Smooth muscle cell (in vitro differentiated cells): ENCODE results near the gene PTPRJ. TPM values are rescaled to one million over a fixed set of nuclear protein-coding genes. Genes with fewer than 3 reads are reported as not detected.

Experiments used
- DNase-seq: peaks from one replicate; lab custom pipeline; 2025; ENCODE audit not compliant: unreplicated experiment; lab: John Stamatoyannopoulos, UW
- H2AFZ ChIP-seq: fragments of 200-600 bp; sonication (generic); 2 replicates; pipeline ENCODE4 v1.6.0; 2016; ENCODE audit warnings: antibody characterized with exemption, low read depth, mild to moderate bottlenecking
- H3F3A ChIP-seq: fragments of 200-600 bp; sonication (generic); 2 replicates; pipeline ENCODE4 v1.6.0; 2017; ENCODE audit warnings: antibody characterized with exemption, low read depth
- H3K27ac ChIP-seq: fragments of 200-600 bp; sonication (generic); 2 replicates; pipeline ENCODE4 v1.5.1; 2016; ENCODE audit warnings: low read depth, mild to moderate bottlenecking
- H3K27me3 ChIP-seq: fragments of 200-600 bp; sonication (generic); 2 replicates; pipeline ENCODE4 v1.6.1; 2016; ENCODE audit warnings: low read depth, mild to moderate bottlenecking
- H3K36me3 ChIP-seq: fragments of 200-600 bp; sonication (generic); 2 replicates; pipeline ENCODE4 v1.5.1; 2016; ENCODE audit warnings: low read depth
- H3K4me1 ChIP-seq: fragments of 200-600 bp; sonication (generic); 2 replicates; pipeline ENCODE4 v1.5.1; 2016; ENCODE audit warnings: low read depth
- H3K4me2 ChIP-seq: fragments of 200-600 bp; sonication (generic); 2 replicates; pipeline ENCODE4 v1.6.0; 2016; ENCODE audit warnings: mild to moderate bottlenecking
- H3K4me3 ChIP-seq: fragments of 200-600 bp; sonication (generic); 2 replicates; pipeline ENCODE4 v1.5.1; 2016; ENCODE audit warnings: mild to moderate bottlenecking
- H3K79me2 ChIP-seq: fragments of 200-600 bp; sonication (generic); 2 replicates; pipeline ENCODE4 v1.6.0; 2016; ENCODE audit warnings: low read depth, mild to moderate bottlenecking
- H3K9ac ChIP-seq: fragments of 200-600 bp; sonication (generic); 2 replicates; pipeline ENCODE4 v1.6.0; 2016; ENCODE audit warnings: low read depth
- H3K9me3 ChIP-seq: fragments of 200-600 bp; sonication (generic); replicated peaks from 2 replicates; pipeline ENCODE4 v1.5.1; 2016; ENCODE audit warnings: low read depth
- H4K20me1 ChIP-seq: fragments of 200-600 bp; sonication (generic); 2 replicates; pipeline ENCODE4 v1.6.0; 2016; ENCODE audit warnings: low read depth
- CTCF ChIP-seq: fragments of 200-600 bp; sonication (generic); IDR thresholded peaks from 2 replicates; pipeline ENCODE4 v1.5.1; 2017; ENCODE audit warnings: borderline replicate concordance, mild to moderate bottlenecking, antibody characterized with exemption; ENCODE audit not compliant: insufficient read depth, poor library complexity, severe bottlenecking
- whole genome bisulfite sequencing: methylation state at CpG from one replicate; pipeline ENCODE4 v1.1.7; 2016; ENCODE audit warnings: low lambda C conversion rate; 5-methylcytosine and 5-hydroxymethylcytosine counted together
- polyA plus RNA-seq: library from polyadenylated mRNA; unstranded; fragments of >200 nt; fragmentation: Nextera tagmentation; extraction: Ambion mirVana; gene quantifications from 2 replicates; pipeline ENCODE4 v1.2.1, GENCODE V29; 2016
- total RNA-seq: library from RNA; depleted of rRNA; stranded (reverse); fragments of >200 nt; gene quantifications from 2 replicates; pipeline ENCODE4 v1.2.3, GENCODE V29; 2014

Gene PTPRJ
- total and polyA plus RNA-seq, 2 experiments from 2014 or later: 1.5 to 6.3 TPM

GRCh38 chr11:47991266-47991830 lies 11.0 kb downstream of the PTPRJ start:
- Histone ChIP-seq H3K4me2 (peak overlapping the region; percentile 21), H3K9ac (no peak overlapping the region), H2AFZ (no peak overlapping the region), H3K4me1 (peaks cover 8% of the 10 kb centered on the region), H3K4me3 (no peak overlapping the region), H4K20me1 (no peaks in the 10 kb centered on the region), H3K9me3 (no peaks in the 10 kb centered on the region), H3K36me3 (no peaks in the 10 kb centered on the region), H3K27me3 (no peaks in the 10 kb centered on the region), H3F3A (no peaks in the 10 kb centered on the region), H3K27ac (peak overlapping the region; percentile 66), H3K79me2 (peaks cover 13% of the 10 kb centered on the region)
- TF ChIP-seq CTCF: no peak
- WGBS: 39% methylated on average over 9 of the region's 9 CpGs
- DNase-seq: no peak

- H4K20me1 ChIP-seq: no peaks in the 10 kb centered on the region
- H3K27me3 ChIP-seq: no peaks in the 10 kb centered on the region
- H3K27ac ChIP-seq: peak overlapping the region; percentile 66
- H2AFZ ChIP-seq: no peak overlapping the region
- peaks cover 8% of the 10 kb centered on the region for H3K4me1 ChIP-seq
- H3K4me2 ChIP-seq: no peak overlapping the region
- no peaks in the 10 kb centered on the region for H3F3A ChIP-seq
- no peak for DNase-seq
- H3K36me3 ChIP-seq: no peaks in the 10 kb centered on the region
- H3K4me3 ChIP-seq: no peak overlapping the region
- no peaks in the 10 kb centered on the region for H3K9me3 ChIP-seq
- H3K9ac ChIP-seq: no peak overlapping the region
- peaks cover 13% of the 10 kb centered on the region for H3K79me2 ChIP-seq
- no peak for TF ChIP-seq CTCF
- 96% methylated on average over 6 of the region's 6 CpGs for WGBS
These were observed 11.5 kb downstream of the PTPRJ start for GRCh38 chr11:47991894-47992293.

GRCh38 chr11:47992959-47993820 lies 12.8 kb downstream of the PTPRJ start:
- Histone ChIP-seq H3K79me2 (peaks cover 8% of the 10 kb centered on the region), H3K27ac (no peak overlapping the region), H3K9ac (no peak overlapping the region), H3K36me3 (no peaks in the 10 kb centered on the region), H3K4me2 (no peak overlapping the region), H3K27me3 (no peaks in the 10 kb centered on the region), H3K4me1 (peaks cover 8% of the 10 kb centered on the region), H3K9me3 (no peaks in the 10 kb centered on the region), H3K4me3 (no peak overlapping the region), H3F3A (no peaks in the 10 kb centered on the region), H4K20me1 (no peaks in the 10 kb centered on the region), H2AFZ (no peak overlapping the region)
- DNase-seq: no peak
- no peak for TF ChIP-seq CTCF
- WGBS: 61% methylated on average over 11 of the region's 11 CpGs
